ENCODE results near the gene PEA15. TPM values are rescaled to one million over a fixed set of nuclear protein-coding genes. Genes with fewer than 3 reads are reported as not detected.

PEA15 gene
- total and polyA plus RNA-seq, 9 of the 15 experiments (the other 6 are each of a cell fraction or from before 2014, with no cell fraction given): 8.2 to 175 (median 35.4) TPM

GRCh38 chr1:160188341-160188740, 16.8 kb upstream of the PEA15 start:
- ATAC-seq (no peak), DNase-seq (ENCODE audit: extremely low read depth in 1 of 4, low spot score in 3 of 4) (no peak), FAIRE-seq (no peak)
- WGBS (ENCODE audit: insufficient coverage, low coverage, missing lambda C conversion rate): 11% methylated on average over 2 of the region's 7 CpGs
- H3K4me3 ChIP-seq: no peak overlapping the region
- H3K27ac ChIP-seq (ENCODE audit: extremely low read depth, low read depth, low read length): no peak overlapping the region
- intact Hi-C loops (cut with micrococcal nuclease): no loop called here
- H3K36me3 ChIP-seq (ENCODE audit: control insufficient read depth, insufficient read depth, low read length): no peaks in the 10 kb centered on the region
- no peaks in the 10 kb centered on the region for H4K20me1 ChIP-seq (replicated peaks; ENCODE audit: control insufficient read depth, insufficient read depth, low read length)
- no peaks in the 10 kb centered on the region for H3K79me2 ChIP-seq (ENCODE audit: control insufficient read depth, insufficient read depth, low read length)
- peaks cover 22 to 48% of the 10 kb centered on the region in 2 experiments; a peak in 4 of 5 replicates for H3K27me3 ChIP-seq (ENCODE audit: control insufficient read depth in 2 of 2, insufficient read depth in 2 of 2, low read length in 2 of 2)
- H3K9me3 ChIP-seq (replicated peaks; ENCODE audit: control insufficient read depth, insufficient read depth, low read depth, low read length): no peaks in the 10 kb centered on the region
- BruUV-seq (replicated peaks): no TSS peak
- TF ChIP-seq ZMIZ1 (IDR thresholded peaks at IDR 0.05; ENCODE audit: low read depth in 2 of 2, low read length in 2 of 2): no peak
- TF ChIP-seq SREBF2 (CRISPR knock-in tag; IDR thresholded peaks at IDR 0.05): no peak
- no peak for TF ChIP-seq MLLT1 (IDR thresholded peaks at IDR 0.05)
- TF ChIP-seq ETV1 (tag; conservative IDR thresholded peaks at IDR 0.05; ENCODE audit: low read depth): no peak
- TF ChIP-seq GTF2F1 (IDR thresholded peaks at IDR 0.05; ENCODE audit: low read depth, low read length): no peak
- TF ChIP-seq POLR2AphosphoS5 (IDR thresholded peaks at IDR 0.05; ENCODE audit: control insufficient read depth, insufficient read depth, low read depth, low read length): no peak
- no peak for TF ChIP-seq ZBTB2 (IDR thresholded peaks at IDR 0.05)
- no peak for TF ChIP-seq SMARCA5 (IDR thresholded peaks at IDR 0.05)
- TF ChIP-seq CGGBP1 (CRISPR knock-in tag; IDR thresholded peaks at IDR 0.05): no peak
- no peaks in the 10 kb centered on the region for H3K9me1 ChIP-seq (ENCODE audit: control insufficient read depth, insufficient read depth, low read length)
- H3K9ac ChIP-seq (ENCODE audit: insufficient read depth in 1 of 2, low read depth in 2 of 2, low read length in 2 of 2): no peak overlapping the region
- no peak overlapping the region for H3K4me2 ChIP-seq (ENCODE audit: insufficient read depth, low read length)
- in situ Hi-C loops (cut with MboI): no loop called here
- ChIA-PET POLR2A (interaction anchor here (0.5 kb wide), 1 partner anchor 172 kb away, joined by 5 read pairs; no protein-coding TSS in a partner anchor), CTCF (ENCODE audit: low intra/inter-chr PET ratio) (no interaction called here)
- peaks cover 2 to 4% of the 10 kb centered on the region in 2 experiments for H3K4me1 ChIP-seq (replicated peaks in 1 of 2; ENCODE audit: control insufficient read depth in 2 of 2, insufficient read depth in 2 of 2, low read length in 2 of 2)
- H2AFZ ChIP-seq (ENCODE audit: low read depth, low read length): no peak overlapping the region
